Activated CD4-positive, alpha-beta T cell treated with anti-CD3 and anti-CD28 coated beads, Interleukin-2, amount 10 ng/mL, durations not matched to agents 7 days and 5 days (primary cell): ENCODE results near the gene METTL3. TPM values are rescaled to one million over a fixed set of nuclear protein-coding genes. Genes with fewer than 3 reads are reported as not detected.
A peak's percentile ranks its signal among the peaks of the same experiment; 100 is the strongest.

Experiments used
- CTCF ChIA-PET: fragments of 350-600 bp; sonication (Branson Sonifier 250); formaldehyde crosslinking; loops from one replicate; lab custom pipeline; 2021; ENCODE audit warnings: antibody characterized with exemption; lab: Charles Lee
- POLR2A ChIA-PET: fragments of 350-600 bp; sonication (Branson Sonifier 250); formaldehyde crosslinking; loops from one replicate; lab custom pipeline; 2021; ENCODE audit warnings: antibody characterized with exemption; lab: Charles Lee
- DNase-seq: peaks from one replicate; pipeline ENCODE4 v3.0.0-alpha.2; 2020
- H3K27ac Mint-ChIP-seq: one replicate; pipeline ENCODE4 v1.8.0; 2021; ENCODE audit warnings: mild to moderate bottlenecking, moderate library complexity, mixed read lengths
- H3K27me3 Mint-ChIP-seq: one replicate; pipeline ENCODE4 v1.8.0; 2021; ENCODE audit warnings: mixed read lengths
- H3K36me3 Mint-ChIP-seq: one replicate; pipeline ENCODE4 v1.8.0; 2021; ENCODE audit warnings: low read depth, mixed read lengths
- H3K4me1 Mint-ChIP-seq: one replicate; pipeline ENCODE4 v1.8.0; 2021; ENCODE audit warnings: mixed read lengths
- H3K4me3 Mint-ChIP-seq: one replicate; pipeline ENCODE4 v1.8.0; 2021; ENCODE audit warnings: mild to moderate bottlenecking, moderate library complexity, mixed read lengths
- H3K9me3 Mint-ChIP-seq: one replicate; pipeline ENCODE4 v1.8.0; 2021; ENCODE audit warnings: mixed read lengths
- total RNA-seq, 2 experiments: library from RNA; stranded (reverse); gene quantifications; one replicate each; pipeline ENCODE4 v1.2.3, GENCODE V29; 2021

METTL3 gene
- total RNA-seq, 2 experiments from 2014 or later = 80.2 to 81.4 TPM

- Mint-ChIP-seq H3K36me3 (peaks cover 79% of the 10 kb centered on the region), H3K4me1 (peaks cover 30% of the 10 kb centered on the region), H3K9me3 (no peaks in the 10 kb centered on the region), H3K4me3 (no peak overlapping the region), H3K27ac (peak overlapping the region; percentile 69), H3K27me3 (no peaks in the 10 kb centered on the region)
- CTCF ChIA-PET = interaction anchor here (0.5 to 4.4 kb wide), 15 partner anchors 9 to 1102 kb away, joined by 3 to 24 read pairs (median 4); partner anchors contain the start of genes METTL3, RAB2B, SALL2 and TOX4
- peak; percentile 58 for DNase-seq
- POLR2A ChIA-PET = interaction anchor here (0.7 kb wide), 1 partner anchor 42 kb away, joined by 5 read pairs; no protein-coding TSS in a partner anchor
Observed at GRCh38 chr14:21498540-21499526, 12.3 kb downstream of the METTL3 start.

- ChIA-PET CTCF (no interaction called here), POLR2A (no interaction called here)
- H3K4me1 Mint-ChIP-seq = peaks cover 27% of the 10 kb centered on the region
- no peaks in the 10 kb centered on the region for H3K9me3 Mint-ChIP-seq
- H3K27me3 Mint-ChIP-seq = no peaks in the 10 kb centered on the region
- H3K36me3 Mint-ChIP-seq = peaks cover 72% of the 10 kb centered on the region
- no peak for DNase-seq
- no peak overlapping the region for H3K27ac Mint-ChIP-seq
- H3K4me3 Mint-ChIP-seq = no peak overlapping the region
Observed at GRCh38 chr14:21496453-21496852, 14.7 kb downstream of the METTL3 start.

- Mint-ChIP-seq H3K9me3 (no peaks in the 10 kb centered on the region), H3K27ac (no peak overlapping the region), H3K36me3 (peaks cover 67% of the 10 kb centered on the region)
Observed at GRCh38 chr14:21494902-21495762, 16.0 kb downstream of the METTL3 start.

GRCh38 chr14:21486640-21487087 is 24.5 kb downstream of the METTL3 start:
- H3K27me3 Mint-ChIP-seq = no peaks in the 10 kb centered on the region
- H3K9me3 Mint-ChIP-seq = no peaks in the 10 kb centered on the region
- peaks cover 20% of the 10 kb centered on the region for H3K36me3 Mint-ChIP-seq
- H3K27ac Mint-ChIP-seq = no peak overlapping the region
- no peak overlapping the region for H3K4me3 Mint-ChIP-seq
- ChIA-PET POLR2A (no interaction called here), CTCF (no interaction called here)
- no peaks in the 10 kb centered on the region for H3K4me1 Mint-ChIP-seq
- no peak for DNase-seq

More at GRCh38 chr14:21494902-21495762, 16.0 kb downstream of the METTL3 start:
- Mint-ChIP-seq H3K27me3 (no peaks in the 10 kb centered on the region), H3K4me1 (peaks cover 19% of the 10 kb centered on the region), H3K4me3 (no peak overlapping the region)
- DNase-seq = no peak
- CTCF ChIA-PET = interaction anchor here (0.5 to 2.7 kb wide), 8 partner anchors 13 to 466 kb away, joined by 3 to 9 read pairs (median 3); partner anchors contain the start of gene CHD8
- POLR2A ChIA-PET = interaction anchor here (0.7 kb wide), 1 partner anchor 10 kb away, joined by 5 read pairs; no protein-coding TSS in a partner anchor

- Mint-ChIP-seq H3K9me3 (no peaks in the 10 kb centered on the region), H3K27ac (peak within 1 kb of the TSS; percentile 99), H3K4me1 (peaks cover 40% of the 10 kb centered on the region), H3K36me3 (peaks cover 26% of the 10 kb centered on the region), H3K4me3 (peak within 1 kb of the TSS; percentile 99), H3K27me3 (no peaks in the 10 kb centered on the region)
- DNase-seq = peak; percentile 97
- ChIA-PET POLR2A (interaction anchor here (1.0 kb wide), 1 partner anchor 94 kb away, joined by 3 read pairs; no protein-coding TSS in a partner anchor), CTCF (interaction anchor here (0.6 to 4.0 kb wide), 25 partner anchors 11 to 166 kb away, joined by 3 to 36 read pairs (median 5); partner anchors contain the start of genes CHD8, METTL3 and SALL2)
Observed at GRCh38 chr14:21476925-21477681, 34.0 kb downstream of the METTL3 start, which contains the start of the genes RAB2B and TOX4. Gene RAB2B, minus strand, starts transcription at chr14:21476959. Its CDS starts 87 bp downstream, at chr14:21476872. Gene TOX4, plus strand, starts transcription at chr14:21477195. Its CDS starts 84 bp downstream, at chr14:21477279.

GRCh38 chr14:21476523-21476924 is 34.6 kb downstream of the METTL3 start:
- H3K27ac Mint-ChIP-seq = peak overlapping the region; percentile 99
- no peak for DNase-seq
- ChIA-PET CTCF (interaction anchor here (0.6 to 4.0 kb wide), 11 partner anchors 12 to 49 kb away, joined by 3 to 36 read pairs (median 6); partner anchors contain the start of genes CHD8, METTL3 and SALL2), POLR2A (interaction anchor here (0.6 kb wide), 2 partner anchors 18 to 215 kb away, joined by 3 read pairs; no protein-coding TSS in a partner anchor)
- H3K9me3 Mint-ChIP-seq = no peaks in the 10 kb centered on the region
- H3K4me3 Mint-ChIP-seq = peak overlapping the region; percentile 99
- peaks cover 26% of the 10 kb centered on the region for H3K36me3 Mint-ChIP-seq
- peaks cover 40% of the 10 kb centered on the region for H3K4me1 Mint-ChIP-seq
- no peaks in the 10 kb centered on the region for H3K27me3 Mint-ChIP-seq

GRCh38 chr14:21475767-21476522 is 35.2 kb downstream of the METTL3 start:
- ChIA-PET CTCF (interaction anchor here (0.6 to 4.0 kb wide), 11 partner anchors 12 to 50 kb away, joined by 3 to 36 read pairs (median 6); partner anchors contain the start of genes CHD8, METTL3 and SALL2), POLR2A (interaction anchor here (0.6 kb wide), 2 partner anchors 17 to 216 kb away, joined by 3 read pairs; no protein-coding TSS in a partner anchor)
- H3K4me1 Mint-ChIP-seq = peaks cover 39% of the 10 kb centered on the region
- no peak for DNase-seq
- no peaks in the 10 kb centered on the region for H3K27me3 Mint-ChIP-seq
- no peaks in the 10 kb centered on the region for H3K9me3 Mint-ChIP-seq
- H3K36me3 Mint-ChIP-seq = peaks cover 25% of the 10 kb centered on the region
- H3K4me3 Mint-ChIP-seq = peak overlapping the region; percentile 99
- peak overlapping the region; percentile 99 for H3K27ac Mint-ChIP-seq

GRCh38 chr14:21467616-21468015 is 43.5 kb downstream of the METTL3 start:
- no peaks in the 10 kb centered on the region for H3K9me3 Mint-ChIP-seq
- POLR2A ChIA-PET = no interaction called here

GRCh38 chr14:21455912-21456667 is 55.0 kb downstream of the METTL3 start, which contains the start of gene CHD8:
Gene CHD8, minus strand, starts transcription at chr14:21456123. Its CDS starts 24,480 bp downstream, at chr14:21431643.
- H3K27me3 Mint-ChIP-seq = no peaks in the 10 kb centered on the region
- H3K4me1 Mint-ChIP-seq = peaks cover 36% of the 10 kb centered on the region
- peaks cover 27% of the 10 kb centered on the region for H3K36me3 Mint-ChIP-seq
- peak within 1 kb of the TSS; percentile 92 for H3K4me3 Mint-ChIP-seq
- POLR2A ChIA-PET = interaction anchor here (0.6 to 1.8 kb wide), 2 partner anchors 19 to 42 kb away, joined by 5 to 20 read pairs; no protein-coding TSS in a partner anchor
- CTCF ChIA-PET = interaction anchor here (0.6 to 5.0 kb wide), 18 partner anchors 9 to 331 kb away, joined by 3 to 36 read pairs (median 4); partner anchors contain the start of genes RAB2B, SUPT16H and TOX4
- peak; percentile 100 for DNase-seq
- no peaks in the 10 kb centered on the region for H3K9me3 Mint-ChIP-seq
- peak within 1 kb of the TSS; percentile 99 for H3K27ac Mint-ChIP-seq

More at GRCh38 chr14:21467616-21468015, 43.5 kb downstream of the METTL3 start:
- peaks cover 38% of the 10 kb centered on the region for H3K36me3 Mint-ChIP-seq
- DNase-seq = no peak
- H3K4me1 Mint-ChIP-seq = peaks cover 2% of the 10 kb centered on the region
- CTCF ChIA-PET = interaction anchor here (1.5 to 5.0 kb wide), 2 partner anchors 11 to 43 kb away, joined by 3 to 19 read pairs; partner anchors contain the start of genes CHD8 and METTL3
- H3K27me3 Mint-ChIP-seq = no peaks in the 10 kb centered on the region
- no peak overlapping the region for H3K4me3 Mint-ChIP-seq
- H3K27ac Mint-ChIP-seq = no peak overlapping the region

GRCh38 chr14:21455592-21455911 is 55.6 kb downstream of the METTL3 start:
- DNase-seq = no peak
- Mint-ChIP-seq H3K27me3 (no peaks in the 10 kb centered on the region), H3K27ac (peak overlapping the region; percentile 99), H3K4me3 (peak overlapping the region; percentile 92), H3K4me1 (peaks cover 40% of the 10 kb centered on the region), H3K36me3 (peaks cover 24% of the 10 kb centered on the region), H3K9me3 (no peaks in the 10 kb centered on the region)
- ChIA-PET CTCF (interaction anchor here (0.6 to 5.0 kb wide), 19 partner anchors 9 to 1044 kb away, joined by 3 to 36 read pairs (median 4); partner anchors contain the start of genes RAB2B, SUPT16H and TOX4), POLR2A (interaction anchor here (1.8 kb wide), 1 partner anchor 18 kb away, joined by 20 read pairs; no protein-coding TSS in a partner anchor)
